Effector CD4-positive, alpha-beta T cell (primary cell): ENCODE results near the gene TMEM200C. TPM values are rescaled to one million over a fixed set of nuclear protein-coding genes. Genes with fewer than 3 reads are reported as not detected.

Experiments used
- DNase-seq: peaks from one replicate; pipeline ENCODE4 v3.0.0-alpha.2; 2020
- total RNA-seq: gene quantifications from one replicate; lab custom pipeline; 2026; lab: John Stamatoyannopoulos, UW

The TMEM200C gene
- not detected for total RNA-seq

- no peak for DNase-seq
These were observed at the start of gene TMEM200C for GRCh38 chr18:5895299-5895875. TSS of gene TMEM200C (minus strand) at chr18:5895522. CDS start at chr18:5892063, 3,459 bp downstream.

DNA sequence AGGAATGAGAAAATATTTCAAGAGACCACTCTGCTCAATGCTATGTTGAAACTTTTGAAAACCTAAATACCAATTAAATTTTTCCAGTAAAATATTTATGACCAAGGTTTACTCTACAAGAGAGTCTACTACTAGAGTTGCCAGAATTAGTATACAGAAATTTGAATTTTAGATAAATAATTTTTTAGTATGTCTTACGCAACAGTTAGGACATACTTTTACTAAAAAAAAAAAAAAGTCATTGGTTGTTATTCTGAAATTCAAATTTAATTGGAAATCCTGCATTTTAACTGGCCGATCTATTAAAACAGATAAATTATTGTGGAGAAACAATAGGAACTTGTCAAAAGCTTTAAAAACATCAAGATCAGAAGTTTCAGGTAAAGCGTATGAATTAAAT, 49.1 kb upstream of the TMEM200C start:
- DNase-seq: no peak

DNA sequence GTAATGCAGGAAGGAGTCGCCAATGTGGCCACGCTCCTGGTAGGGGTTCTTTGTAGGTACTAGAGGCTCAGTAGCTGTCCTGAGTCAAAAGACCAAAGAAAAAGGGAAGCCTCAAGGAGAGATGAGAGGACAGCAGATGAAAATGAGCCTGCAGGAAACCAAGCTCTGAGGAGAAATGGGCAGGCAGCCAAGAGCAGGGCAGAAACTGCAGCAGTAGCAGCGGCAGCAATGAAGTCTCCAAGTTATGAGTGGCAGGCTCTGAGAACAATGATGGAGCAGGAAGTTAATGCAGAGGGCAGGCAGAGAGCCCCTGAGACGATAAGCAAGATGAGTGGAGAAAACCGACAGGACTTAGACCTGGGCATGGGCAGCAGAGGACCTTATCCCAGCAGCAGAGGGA, 48.2 kb upstream of the TMEM200C start:
- no peak for DNase-seq

DNA sequence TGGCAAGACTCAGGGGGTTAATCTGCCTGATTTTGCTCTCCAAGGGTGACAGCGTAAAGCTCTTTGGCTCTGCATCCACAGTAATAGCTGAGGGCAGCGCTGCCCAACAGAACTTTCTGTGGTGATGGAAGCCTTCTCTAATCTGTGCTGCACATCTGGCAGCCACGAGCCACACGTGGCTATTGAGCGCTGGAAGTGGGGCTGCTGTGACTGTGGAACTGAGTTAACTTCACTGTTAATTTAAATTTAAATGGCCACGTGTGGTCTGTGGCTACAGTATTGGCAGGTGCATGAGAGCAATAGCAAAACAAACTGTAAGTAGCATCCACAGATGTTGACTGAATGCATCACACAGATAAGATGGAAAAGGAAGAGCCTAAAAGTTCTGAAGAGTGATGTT, 47.3 kb upstream of the TMEM200C start:
- no peak for DNase-seq

GRCh38 chr18:5941890-5942289, 46.6 kb upstream of the TMEM200C start:
- DNase-seq: no peak

DNA sequence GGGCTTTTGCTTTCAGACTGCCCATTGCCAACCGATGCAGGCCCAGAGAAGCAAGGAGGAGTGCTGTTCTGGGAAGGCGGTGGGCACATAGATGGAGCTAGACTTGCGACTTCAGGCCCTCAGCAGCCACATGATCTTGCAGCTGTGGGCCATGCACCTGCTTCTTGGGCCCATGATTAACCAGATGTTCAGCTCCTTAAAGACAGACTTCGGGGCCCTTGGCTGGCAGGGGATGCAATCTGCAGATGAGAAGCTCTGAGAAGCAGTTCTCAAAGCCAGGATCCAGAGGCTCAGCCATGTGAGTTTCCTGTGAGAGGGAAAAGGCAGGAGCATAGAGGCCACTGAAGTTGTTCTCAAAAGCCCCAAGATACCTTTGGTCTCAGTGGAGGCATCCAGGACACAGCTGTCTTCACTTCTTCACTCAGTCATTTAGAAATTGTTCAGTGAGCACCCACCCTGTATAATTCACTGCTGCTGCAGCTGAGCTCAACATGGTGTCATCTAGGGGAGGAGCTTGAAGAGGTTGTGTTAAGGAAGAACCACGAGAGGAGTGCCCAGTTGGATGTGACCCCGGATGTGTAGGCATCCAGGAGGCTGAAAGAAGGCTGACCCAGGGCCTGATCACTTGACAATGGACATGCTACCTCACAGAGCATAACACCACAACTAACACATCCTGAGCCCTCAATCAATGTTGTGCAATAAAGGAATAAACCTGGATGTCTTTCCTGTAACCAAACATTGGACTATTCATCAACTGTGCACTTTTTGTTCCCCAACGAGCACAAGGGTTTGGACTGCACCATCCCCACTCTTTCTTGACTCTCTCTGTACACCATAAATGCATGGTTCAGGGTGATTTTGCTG, 44.7 kb upstream of the TMEM200C start:
- no peak for DNase-seq

DNA sequence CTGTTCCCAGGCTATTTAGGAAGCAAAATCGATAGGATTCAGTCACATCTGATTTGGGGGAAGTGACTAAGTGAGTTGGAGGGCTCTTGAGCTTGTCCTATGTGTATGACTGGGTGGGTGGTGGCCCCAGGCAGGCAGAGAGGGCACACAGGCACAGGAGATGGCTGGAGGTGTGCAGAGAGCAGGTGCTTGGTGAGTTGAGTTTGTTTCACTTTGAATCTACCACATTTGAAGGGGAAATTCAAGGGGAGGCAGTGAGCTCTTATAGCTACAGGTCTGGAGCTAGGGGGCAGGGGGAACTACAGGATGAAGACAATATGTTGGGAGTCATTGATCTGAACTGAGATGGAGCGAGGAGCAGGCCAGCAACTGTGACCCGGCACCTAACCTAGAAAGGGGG, 42.5 kb upstream of the TMEM200C start:
- DNase-seq: no peak

DNA sequence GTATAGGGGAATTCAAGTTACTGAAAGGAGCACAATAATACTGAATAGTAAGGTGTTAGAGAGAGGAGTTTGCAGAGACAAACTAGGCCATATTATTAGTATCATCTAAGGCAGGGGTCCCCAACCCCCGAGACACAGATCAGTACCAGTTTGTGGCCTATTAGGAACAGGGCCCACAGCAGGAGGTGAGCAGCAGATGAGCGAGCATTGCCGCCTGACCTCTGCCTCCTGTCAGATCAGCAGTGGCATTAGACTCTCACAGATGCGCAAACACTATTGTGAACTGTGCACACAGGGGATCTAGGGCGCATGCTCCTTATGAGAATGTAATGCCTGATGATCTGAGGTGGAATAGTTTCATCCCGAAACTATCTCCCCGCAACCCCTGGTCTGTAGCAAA, 41.8 kb upstream of the TMEM200C start:
- no peak for DNase-seq

DNA sequence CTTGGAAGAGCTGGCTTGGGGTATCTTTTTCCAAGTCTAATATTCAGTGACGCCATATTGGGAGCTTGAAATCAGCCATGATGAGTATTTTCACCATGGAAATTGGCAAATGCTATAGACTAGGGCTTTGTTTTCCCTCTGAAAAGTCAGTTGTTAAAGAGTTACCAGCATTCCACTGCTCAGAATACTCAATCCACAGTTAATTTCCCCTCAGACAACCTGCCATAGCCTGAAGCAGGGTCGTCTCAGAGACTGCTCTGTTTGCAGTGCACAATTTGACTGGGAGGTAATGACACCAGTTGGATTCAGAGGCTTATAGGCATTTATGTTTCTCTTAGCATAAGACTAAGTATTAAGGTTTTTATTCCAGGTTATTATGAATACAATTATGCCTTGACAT, 35.5 kb upstream of the TMEM200C start:
- no peak for DNase-seq

DNA sequence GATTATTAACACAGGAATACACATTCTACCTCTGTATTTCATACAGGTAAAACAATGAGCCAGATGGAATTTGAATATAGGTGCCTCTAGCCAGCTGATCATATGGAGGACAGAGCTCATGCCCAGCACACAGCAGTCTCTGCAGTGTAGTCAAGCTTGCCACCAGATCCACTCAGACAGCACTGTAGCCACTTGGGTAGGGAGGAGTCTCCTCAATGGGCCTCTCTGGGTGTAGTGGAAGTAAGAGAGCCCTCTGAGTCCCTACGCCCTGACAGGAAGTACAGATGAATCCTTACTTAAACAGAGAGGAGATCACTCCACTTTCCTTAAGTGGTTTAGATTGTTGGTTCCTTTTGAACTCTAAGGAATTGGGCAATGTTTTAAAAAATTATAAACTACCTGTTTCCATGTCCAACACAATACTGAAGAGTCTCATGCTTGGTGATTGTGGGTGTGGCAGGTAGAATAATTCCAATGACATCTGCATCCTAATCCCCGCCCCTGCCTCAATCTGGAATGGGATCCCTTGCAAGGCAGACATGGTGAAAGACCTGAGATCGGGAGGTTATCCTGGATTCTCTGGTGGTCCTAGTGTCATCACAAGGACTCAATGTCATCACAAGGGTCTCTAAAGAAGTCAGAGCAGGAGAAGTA, 23.0 kb upstream of the TMEM200C start:
- DNase-seq: no peak

GRCh38 chr18:5914951-5915350, 19.6 kb upstream of the TMEM200C start:
- DNase-seq: no peak

- no peak for DNase-seq
These were observed 18.7 kb upstream of the TMEM200C start for GRCh38 chr18:5914016-5914415.

GRCh38 chr18:5912566-5912965, 17.2 kb upstream of the TMEM200C start:
- no peak for DNase-seq

GRCh38 chr18:5909125-5909524, 13.8 kb upstream of the TMEM200C start:
- no peak for DNase-seq

GRCh38 chr18:5903386-5903785, 8.1 kb upstream of the TMEM200C start:
- no peak for DNase-seq

DNA sequence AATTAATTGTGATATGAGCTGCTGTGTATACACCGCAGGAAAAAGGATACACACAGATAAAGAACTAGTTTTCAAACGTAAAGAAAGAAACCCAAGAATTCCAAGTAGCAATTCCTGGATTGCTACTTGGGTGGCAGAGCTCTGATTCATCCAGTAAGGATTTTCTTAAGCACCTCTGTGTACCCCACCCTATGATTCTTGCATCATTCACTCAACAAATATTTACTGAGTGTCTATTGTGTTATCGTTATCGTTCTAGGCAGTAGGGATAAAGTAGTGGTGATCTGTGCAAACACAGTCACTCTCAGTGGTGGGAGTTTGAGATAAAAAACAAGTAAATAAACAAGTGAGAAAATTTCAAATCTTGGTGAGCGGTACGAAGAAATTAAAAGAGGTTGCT, 4.9 kb upstream of the TMEM200C start:
- DNase-seq: no peak

DNA sequence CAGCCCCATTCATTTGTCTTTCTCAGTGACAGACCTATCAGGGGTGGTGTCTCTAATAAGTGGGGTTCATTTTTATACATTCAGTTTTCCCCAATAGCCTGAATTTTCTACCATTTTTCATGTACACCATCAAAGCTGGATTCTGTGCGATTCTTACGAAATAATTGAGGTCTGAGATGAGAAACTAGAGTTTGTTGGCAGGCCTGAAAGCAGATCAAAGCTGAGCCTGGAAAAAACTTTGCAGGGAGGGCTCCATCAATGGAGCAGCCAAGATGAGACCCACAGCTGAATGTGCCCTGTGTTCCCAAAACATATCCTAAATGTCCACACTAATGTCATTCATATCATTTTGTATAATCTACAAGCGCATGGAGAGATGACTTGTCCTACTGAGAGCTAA, 4.5 kb upstream of the TMEM200C start:
- DNase-seq: no peak

- DNase-seq: no peak
These were observed 786 bp upstream of the TMEM200C start for GRCh38 chr18:5895876-5896740.

DNA sequence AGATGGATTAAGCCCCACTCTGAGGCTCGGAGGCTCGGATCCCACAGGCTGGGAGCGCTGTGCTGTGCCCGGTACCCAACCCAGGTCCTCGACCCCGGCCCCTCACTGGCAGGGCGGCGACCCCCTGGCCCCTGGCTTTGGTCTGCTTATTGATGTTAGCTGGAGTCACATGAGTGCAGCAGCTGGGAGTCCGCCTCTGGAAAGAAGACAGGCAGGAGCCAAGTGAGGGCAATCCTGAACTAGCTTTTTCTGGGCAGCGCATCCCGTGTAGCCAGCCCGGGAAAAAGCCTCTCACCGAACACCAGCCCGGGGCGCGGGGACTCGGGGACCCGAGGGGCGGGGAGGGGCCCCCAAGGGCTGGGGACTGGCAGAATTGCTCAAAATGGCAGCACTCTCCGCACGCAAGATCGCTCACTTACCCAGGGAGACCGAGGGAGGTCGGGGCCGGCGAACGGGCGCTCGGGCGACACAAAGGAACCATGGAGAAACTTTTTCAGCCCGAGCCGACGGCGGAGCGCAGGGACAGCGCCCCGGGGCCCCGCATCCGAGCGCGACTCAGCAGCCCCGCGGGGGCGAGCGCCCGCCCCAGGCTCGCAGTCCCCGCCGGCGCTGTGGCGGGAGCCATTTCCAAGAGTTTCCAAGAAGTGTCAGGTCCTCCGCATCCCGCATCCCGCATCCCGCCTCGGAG, 567 bp downstream of the TMEM200C start:
- no peak for DNase-seq

DNA sequence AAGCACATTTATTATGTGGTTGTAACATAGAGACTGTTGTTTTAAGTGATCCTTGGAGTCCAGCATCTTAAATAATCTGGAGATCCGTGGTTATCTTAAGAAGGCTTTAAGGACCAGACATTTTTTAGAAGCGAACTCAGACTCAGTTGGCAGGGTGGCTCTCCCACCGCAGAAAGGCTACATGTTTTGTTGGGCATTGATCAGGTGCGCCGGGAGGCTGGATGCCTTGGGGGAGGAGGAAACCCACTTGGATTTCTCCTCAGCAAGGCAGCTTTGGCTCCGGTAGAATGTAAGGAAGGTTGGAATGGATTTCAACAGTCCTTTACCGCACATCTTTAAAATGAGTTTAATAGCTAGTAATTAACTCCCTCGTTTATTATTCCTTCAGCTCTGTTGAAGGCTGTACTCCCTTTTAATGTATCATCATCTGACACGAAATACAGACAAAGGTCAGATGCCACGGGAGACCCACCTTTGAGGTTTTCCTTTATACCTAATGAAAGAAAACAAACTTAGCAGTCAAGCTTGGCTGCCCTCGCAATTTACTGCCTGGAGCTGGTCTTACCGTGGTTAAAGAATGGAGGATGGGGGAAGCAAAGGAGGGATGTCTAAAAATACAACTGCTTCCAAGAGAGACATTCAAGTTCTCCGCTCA, 1.2 kb downstream of the TMEM200C start:
- DNase-seq: no peak

DNA sequence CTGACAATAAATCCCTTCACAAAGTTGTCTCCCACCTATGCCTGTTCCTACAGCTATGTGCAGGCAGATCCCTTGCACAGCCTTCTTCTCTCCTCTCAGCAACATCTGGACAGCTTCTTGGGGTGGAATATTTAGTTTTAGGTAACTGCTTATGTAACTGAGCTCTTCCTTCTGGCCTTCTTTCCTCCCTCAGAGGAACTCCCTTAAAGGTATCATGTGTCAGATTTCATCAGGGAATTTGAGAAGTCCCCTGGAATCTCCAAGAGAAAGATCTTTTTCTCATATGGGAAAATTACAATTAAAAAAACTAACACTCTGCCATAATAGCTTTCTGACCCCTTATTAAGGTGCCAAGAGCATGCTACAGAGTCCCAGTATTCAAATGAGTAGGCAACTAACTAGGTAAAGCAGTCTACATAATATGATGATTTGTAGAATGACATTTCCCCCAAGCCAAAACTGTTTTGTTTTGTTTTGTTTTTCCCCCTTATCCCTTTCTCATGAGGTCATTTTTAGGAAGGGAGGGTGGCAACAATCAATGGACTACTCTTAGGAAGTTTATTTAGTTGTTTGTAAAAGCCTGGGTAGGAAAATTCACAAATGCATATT, 2.4 kb downstream of the TMEM200C start:
- DNase-seq: no peak
